Measurements from ENCODE around the gene ILK.

ILK gene

DNA sequence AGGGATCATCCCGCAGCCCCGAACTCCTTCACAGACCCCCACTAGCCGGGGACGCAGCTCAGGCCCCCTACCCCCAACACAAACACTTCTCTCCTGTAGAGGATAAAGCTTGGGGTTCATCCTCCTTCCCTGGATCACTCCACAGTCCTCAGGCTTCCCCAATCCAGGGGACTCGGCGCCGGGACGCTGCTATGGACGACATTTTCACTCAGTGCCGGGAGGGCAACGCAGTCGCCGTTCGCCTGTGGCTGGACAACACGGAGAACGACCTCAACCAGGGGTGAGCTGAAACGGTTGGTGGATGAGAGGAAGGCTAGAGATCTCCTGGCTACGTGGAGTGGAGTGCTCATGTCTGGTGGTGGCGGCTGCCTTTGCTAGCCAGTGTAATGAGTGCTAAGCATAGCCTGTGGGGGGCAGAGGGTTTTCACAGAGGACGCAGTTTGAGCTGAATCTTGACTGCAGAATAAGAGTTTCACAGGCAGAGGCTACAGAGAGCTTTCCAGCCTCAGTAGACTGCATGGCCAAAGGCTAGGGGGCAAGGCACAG, 580 bp downstream of the ILK start:
- TF ChIP-seq JUND (IDR thresholded peaks at IDR 0.05; ENCODE audit: low read depth), result no peak
- in situ Hi-C loops (cut with HindIII; ENCODE audit: low pct_unique_long_range_greater_than_20kb, low sequenced_read_pairs), result no loop called here
- peak in 1 of 2 experiments; percentile 56 for DNase-seq (ENCODE audit: low read depth in 1 of 2, low spot score in 1 of 2)

GRCh38 chr11:6604790-6605189, 1.2 kb downstream of the ILK start:
- in situ Hi-C loops (cut with HindIII; ENCODE audit: low pct_unique_long_range_greater_than_20kb, low sequenced_read_pairs), result no loop called here
- TF ChIP-seq JUND (IDR thresholded peaks at IDR 0.05; ENCODE audit: low read depth), result no peak
- DNase-seq (ENCODE audit: low read depth in 1 of 2, low spot score in 1 of 2), result no peak

DNA sequence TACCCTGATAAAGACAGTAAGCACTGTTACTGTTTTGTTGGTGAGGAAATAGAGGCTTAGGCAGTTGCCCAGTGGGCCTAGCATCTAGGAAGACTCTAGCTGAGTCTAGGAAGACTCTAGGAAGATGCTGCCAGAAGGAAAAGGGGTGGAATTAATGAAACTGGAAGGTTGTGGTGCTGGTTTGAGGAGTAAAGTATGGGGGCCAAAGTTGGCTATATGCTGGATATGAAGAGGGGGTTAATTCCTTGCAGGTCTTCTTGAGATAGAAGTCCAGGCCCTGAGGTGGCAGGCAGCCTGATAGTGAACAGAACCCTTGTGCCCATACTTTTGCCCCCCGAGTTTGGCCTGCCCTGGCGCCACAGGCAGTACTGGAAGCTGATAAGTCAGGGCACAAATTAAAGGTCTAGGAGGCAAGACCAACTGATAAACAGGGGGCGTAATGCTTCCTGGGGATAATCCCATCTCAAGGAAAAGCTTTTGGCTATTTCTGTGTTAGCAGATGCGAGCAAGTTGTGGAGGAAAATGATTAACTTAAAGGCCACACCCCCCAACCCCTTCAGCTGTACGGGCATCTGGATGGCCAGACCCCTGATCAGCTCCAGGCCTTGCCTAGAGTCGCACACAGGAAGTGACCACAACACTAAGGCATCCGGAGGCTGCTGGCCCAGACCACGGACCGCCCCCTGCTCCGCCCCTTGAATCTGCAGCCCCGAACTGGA, 3.1 kb downstream of the ILK start:
- in situ Hi-C loops (cut with HindIII; ENCODE audit: low pct_unique_long_range_greater_than_20kb, low sequenced_read_pairs), result no loop called here
- peak; percentile 54 to 75 for DNase-seq (ENCODE audit: low read depth in 1 of 2, low spot score in 1 of 2)
- peak; percentile 8; the same call in 1 of the 2 replicates for TF ChIP-seq JUND (IDR thresholded peaks at IDR 0.05; ENCODE audit: low read depth)

DNA sequence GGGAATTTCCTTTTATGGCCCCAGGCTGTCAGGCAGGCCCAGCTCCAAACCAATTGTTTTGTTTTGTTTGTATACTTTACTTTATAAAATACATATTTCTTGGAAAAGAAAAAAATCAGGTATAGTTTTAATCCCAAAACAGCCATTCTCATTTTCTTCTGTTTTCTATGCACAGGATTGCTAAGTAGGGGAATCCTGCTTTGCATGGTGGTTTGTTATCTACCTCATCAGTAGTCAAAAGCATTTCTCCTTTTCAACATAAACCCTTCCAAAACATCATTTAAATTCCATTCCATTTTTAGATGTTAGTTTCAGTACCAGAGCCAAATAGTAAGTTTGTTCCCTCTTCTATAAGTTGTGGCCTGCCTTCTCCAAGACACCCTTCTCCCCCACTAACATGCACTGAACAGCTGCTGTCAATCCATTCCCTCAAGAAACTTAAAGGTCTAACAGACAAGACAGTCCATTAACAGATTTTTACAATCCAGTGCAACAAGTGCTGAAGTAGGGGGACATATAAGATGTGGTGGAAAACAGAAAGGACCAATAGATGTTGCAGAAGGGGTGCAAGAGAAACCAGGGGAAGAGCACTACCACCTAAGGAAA, 3.7 kb downstream of the ILK start:
- no peak for DNase-seq (ENCODE audit: low read depth in 1 of 2, low spot score in 1 of 2)
- in situ Hi-C loops (cut with HindIII; ENCODE audit: low pct_unique_long_range_greater_than_20kb, low sequenced_read_pairs), result no loop called here

GRCh38 chr11:6608011-6608410, 4.4 kb downstream of the ILK start:
- no peak for TF ChIP-seq JUND (IDR thresholded peaks at IDR 0.05; ENCODE audit: low read depth)
- no peak for DNase-seq (ENCODE audit: low read depth in 1 of 2, low spot score in 1 of 2)
- in situ Hi-C loops (cut with HindIII; ENCODE audit: low pct_unique_long_range_greater_than_20kb, low sequenced_read_pairs), result no loop called here

More for the DNA sequence above, 3.7 kb downstream of the ILK start:
- no peak for TF ChIP-seq JUND (IDR thresholded peaks at IDR 0.05; ENCODE audit: low read depth)

- in situ Hi-C loops (cut with HindIII; ENCODE audit: low pct_unique_long_range_greater_than_20kb, low sequenced_read_pairs), result no loop called here
- TF ChIP-seq JUND (IDR thresholded peaks at IDR 0.05; ENCODE audit: low read depth), result no peak
- no peak for DNase-seq (ENCODE audit: low read depth in 1 of 2, low spot score in 1 of 2)
These were observed 5.3 kb downstream of the ILK start for GRCh38 chr11:6608726-6609501.

- no peak for TF ChIP-seq JUND (IDR thresholded peaks at IDR 0.05; ENCODE audit: low read depth)
- no peak for DNase-seq (ENCODE audit: low read depth in 1 of 2, low spot score in 1 of 2)
- in situ Hi-C loops (cut with HindIII; ENCODE audit: low pct_unique_long_range_greater_than_20kb, low sequenced_read_pairs), result no loop called here
These were observed 6.0 kb downstream of the ILK start for GRCh38 chr11:6609502-6610015.

DNA sequence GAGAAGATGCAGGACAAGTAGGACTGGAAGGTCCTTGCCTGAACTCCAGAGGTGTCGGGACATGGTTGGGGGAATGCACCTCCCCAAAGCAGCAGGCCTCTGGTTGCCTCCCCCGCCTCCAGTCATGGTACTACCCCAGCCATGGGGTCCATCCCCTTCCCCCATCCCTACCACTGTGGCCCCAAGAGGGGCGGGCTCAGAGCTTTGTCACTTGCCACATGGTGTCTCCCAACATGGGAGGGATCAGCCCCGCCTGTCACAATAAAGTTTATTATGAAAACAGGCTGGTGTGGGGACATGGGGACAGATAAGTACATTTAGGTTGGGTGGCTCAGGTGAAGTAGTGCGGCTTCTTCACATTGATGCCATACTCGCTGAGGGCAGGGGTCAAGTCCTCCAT, 7.0 kb downstream of the ILK start:
- in situ Hi-C loops (cut with HindIII; ENCODE audit: low pct_unique_long_range_greater_than_20kb, low sequenced_read_pairs), result no loop called here
- DNase-seq (ENCODE audit: low read depth in 1 of 2, low spot score in 1 of 2), result no peak
- no peak for TF ChIP-seq JUND (IDR thresholded peaks at IDR 0.05; ENCODE audit: low read depth)

DNA sequence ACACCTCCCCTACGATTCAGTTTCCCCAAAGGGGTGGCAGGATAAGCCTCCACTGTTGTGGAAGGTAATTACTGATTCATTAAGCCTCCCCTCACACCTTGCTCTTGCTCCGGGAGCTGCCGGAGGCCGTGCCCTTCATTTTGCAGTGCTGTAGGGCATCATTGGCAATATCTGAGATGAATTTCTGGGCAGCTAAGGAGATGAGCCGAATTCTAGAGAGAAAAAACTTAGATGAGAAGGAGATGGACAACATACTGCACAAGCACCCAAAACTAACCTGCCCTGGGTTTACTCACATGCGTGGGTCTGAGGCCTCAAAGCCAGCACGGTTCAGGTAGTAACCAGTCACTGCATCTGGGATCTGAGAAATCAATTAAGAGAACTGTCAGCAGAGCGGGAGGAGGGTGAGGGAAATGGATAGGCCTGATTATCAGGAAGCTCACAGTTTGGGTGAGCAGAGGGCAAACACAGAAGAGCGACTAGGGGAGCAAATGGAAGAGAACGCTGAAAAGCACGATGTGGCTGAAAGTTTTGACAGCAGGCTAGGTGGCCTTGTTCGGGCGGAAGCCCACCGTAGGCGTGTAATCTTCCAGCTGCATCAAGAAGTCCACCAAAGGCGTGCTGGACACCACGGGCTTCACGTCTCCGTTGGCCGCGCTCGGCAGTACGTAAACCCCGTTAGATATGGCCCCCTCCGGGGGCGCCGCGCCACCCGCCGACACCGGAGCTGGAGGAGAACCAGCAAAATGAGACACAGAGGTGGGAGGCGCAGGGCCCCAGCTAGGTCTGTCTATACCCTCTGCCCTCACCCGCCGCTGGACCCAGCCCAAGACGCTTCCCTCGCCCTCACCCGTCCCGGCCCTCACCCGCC, 7.8 kb downstream of the ILK start:
- in situ Hi-C loops (cut with HindIII; ENCODE audit: low pct_unique_long_range_greater_than_20kb, low sequenced_read_pairs), result no loop called here
- TF ChIP-seq JUND (IDR thresholded peaks at IDR 0.05; ENCODE audit: low read depth), result no peak
- DNase-seq (ENCODE audit: low read depth in 1 of 2, low spot score in 1 of 2), result no peak

- in situ Hi-C loops (cut with HindIII; ENCODE audit: low pct_unique_long_range_greater_than_20kb, low sequenced_read_pairs), result no loop called here
- no peak for DNase-seq (ENCODE audit: low read depth in 1 of 2, low spot score in 1 of 2)
- TF ChIP-seq JUND (IDR thresholded peaks at IDR 0.05; ENCODE audit: low read depth), result no peak
These were observed 8.3 kb downstream of the ILK start for GRCh38 chr11:6611963-6612212.

DNA sequence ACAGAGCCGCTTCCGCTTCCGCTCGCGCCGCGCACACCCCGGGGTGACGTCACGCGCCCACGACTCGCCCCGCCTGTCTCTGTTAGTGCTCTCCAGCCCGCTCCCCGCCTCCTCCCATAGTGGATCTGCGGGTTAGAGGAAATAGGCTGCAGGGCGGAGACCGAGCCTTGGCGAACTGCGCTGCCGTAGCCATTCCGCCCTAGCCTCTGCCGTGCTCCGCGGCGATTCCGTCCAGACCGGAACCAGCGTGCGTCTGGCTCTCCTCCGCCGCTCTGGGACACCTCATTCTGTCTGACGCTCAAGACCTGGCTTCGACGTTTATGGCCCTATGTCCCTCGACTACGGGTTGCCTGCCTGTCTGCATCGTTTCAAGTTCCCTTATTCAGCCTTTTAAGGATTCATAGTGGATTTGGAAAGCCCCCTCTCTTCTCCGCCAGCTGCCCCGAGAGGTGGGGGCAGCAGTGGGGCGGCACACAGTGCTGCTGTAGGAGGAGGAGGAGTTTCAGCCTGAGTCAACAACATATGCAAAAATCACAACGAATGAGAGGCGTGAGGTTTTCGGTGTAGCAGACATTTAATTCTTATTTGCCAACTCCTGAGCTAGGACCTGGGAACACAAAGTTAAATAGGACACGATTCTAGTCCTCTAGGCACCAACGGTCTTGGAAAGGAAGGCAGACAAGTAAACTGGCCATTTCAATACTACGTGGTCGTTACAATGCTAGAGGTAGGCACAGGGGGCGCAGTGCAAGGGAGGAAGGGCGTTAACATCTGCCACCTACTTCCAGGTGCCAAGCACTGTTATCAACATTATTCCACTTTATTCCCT, 8.9 kb downstream of the ILK start, which contains the start of gene TAF10:
TAF10 (minus strand) TSS at position 4 of the 829 bp plus-strand sequence. CDS start 27 bp downstream, outside the sequence.
- DNase-seq (ENCODE audit: low read depth in 1 of 2, low spot score in 1 of 2), result peak; percentile 69 to 95
- no peak for TF ChIP-seq JUND (IDR thresholded peaks at IDR 0.05; ENCODE audit: low read depth)
- in situ Hi-C loops (cut with HindIII; ENCODE audit: low pct_unique_long_range_greater_than_20kb, low sequenced_read_pairs), result no loop called here

Measured in T47D (cell line).